Fibroblast of lung (primary cell): ENCODE results near the gene SPTBN5. TPM values are rescaled to one million over a fixed set of nuclear protein-coding genes. Genes with fewer than 3 reads are reported as not detected.

ENCODE experiments used
- DNase-seq, 2 donors: peaks; one replicate each; pipeline versions ENCODE4 v3.0.0 to v3.0.0-alpha.2; 2010; ENCODE audit warnings: low read depth in 2 of 2
- H2AFZ ChIP-seq: 2 replicates; pipeline ENCODE4 v1.5.1; 2012; ENCODE audit warnings: low read length, control low read depth, inconsistent platforms
- H3K27ac ChIP-seq: 2 replicates; pipeline ENCODE4 v1.5.1; 2011; ENCODE audit warnings: low read length, control low read depth; ENCODE audit not compliant: insufficient read depth
- H3K27me3 ChIP-seq: 2 replicates; pipeline ENCODE4 v1.5.1; 2011; ENCODE audit warnings: mild to moderate bottlenecking, low read length; ENCODE audit not compliant: control insufficient read depth, insufficient read depth
- H3K36me3 ChIP-seq: 2 replicates; pipeline ENCODE4 v1.5.1; 2011; ENCODE audit warnings: low read length; ENCODE audit not compliant: control insufficient read depth, insufficient read depth
- H3K4me1 ChIP-seq: 2 replicates; pipeline ENCODE4 v1.5.1; 2011; ENCODE audit warnings: low read length; ENCODE audit not compliant: control insufficient read depth, insufficient read depth; ENCODE audit errors: extremely low read depth
- H3K4me2 ChIP-seq: 2 replicates; pipeline ENCODE4 v1.5.1; 2011; ENCODE audit warnings: low read length, control low read depth; ENCODE audit not compliant: insufficient read depth; ENCODE audit errors: extremely low read depth
- H3K4me3 ChIP-seq, 4 experiments: fragments of 200-600 bp in 1 of 4; sonication (generic) in 1 of 4; replicated peaks in 1 of 4; 2 replicates each; pipeline ENCODE4 v1.5.1; 2011 to 2016; ENCODE audit warnings: low read length in 4 of 4, low read depth in 3 of 4, mild to moderate bottlenecking in 3 of 4, control low read depth in 2 of 4, inconsistent platforms in 1 of 4, mixed read lengths in 1 of 4; ENCODE audit not compliant: insufficient read depth in 1 of 4; ENCODE audit errors: control extremely low read depth in 1 of 4
- H3K79me2 ChIP-seq: 2 replicates; pipeline ENCODE4 v1.5.1; 2012; ENCODE audit warnings: mild to moderate bottlenecking, low read length, inconsistent platforms; ENCODE audit not compliant: control insufficient read depth, insufficient read depth
- H3K9ac ChIP-seq: 2 replicates; pipeline ENCODE4 v1.5.1; 2011; ENCODE audit warnings: mild to moderate bottlenecking, low read length, control low read depth; ENCODE audit not compliant: insufficient read depth
- H3K9me3 ChIP-seq: 2 replicates; pipeline ENCODE4 v1.5.1; 2012; ENCODE audit warnings: low read depth, low read length; ENCODE audit not compliant: control insufficient read depth, insufficient read depth
- H4K20me1 ChIP-seq: 2 replicates; pipeline ENCODE4 v1.5.1; 2011; ENCODE audit warnings: low read length; ENCODE audit not compliant: control insufficient read depth, insufficient read depth; ENCODE audit errors: extremely low read depth
- EZH2 ChIP-seq: IDR thresholded peaks from 2 replicates; pipeline ENCODE4 v1.5.1; 2012; ENCODE audit warnings: low read length, control low read depth, mild to moderate bottlenecking; ENCODE audit errors: missing control alignments
- polyA plus RNA-seq, 2 donors: library from polyadenylated mRNA; depleted of rRNA in 1 of 2; stranded (reverse) in 1 of 2; unstranded in 1 of 2; fragments of >200 nt; gene quantifications; 2 replicates each; pipeline ENCODE4 v1.2.1, GENCODE V29; 2011 to 2012; ENCODE audit warnings: missing spikeins in 1 of 2
- total RNA-seq: library from RNA; depleted of rRNA; stranded (reverse); fragments of >200 nt; gene quantifications from 2 replicates; pipeline ENCODE4 v1.2.1, GENCODE V29; 2014
- TF ChIP-seq, protein P1 (sequence below), 2 donors: IDR thresholded peaks in 1 of 2; conservative IDR thresholded peaks in 1 of 2; 1 replicate in 1 of 2; 2 replicates in 1 of 2; pipeline ENCODE4 v1.5.1; 2011 to 2012; ENCODE audit warnings: low read length in 2 of 2, control low read depth in 1 of 2, inconsistent platforms in 1 of 2, low read depth in 1 of 2, mild to moderate bottlenecking in 1 of 2

The SPTBN5 gene
- total and polyA plus RNA-seq, 2 donors (not counting 1 experiment from before 2014, with no cell fraction given): 0.43 to 0.66 TPM

DNA sequence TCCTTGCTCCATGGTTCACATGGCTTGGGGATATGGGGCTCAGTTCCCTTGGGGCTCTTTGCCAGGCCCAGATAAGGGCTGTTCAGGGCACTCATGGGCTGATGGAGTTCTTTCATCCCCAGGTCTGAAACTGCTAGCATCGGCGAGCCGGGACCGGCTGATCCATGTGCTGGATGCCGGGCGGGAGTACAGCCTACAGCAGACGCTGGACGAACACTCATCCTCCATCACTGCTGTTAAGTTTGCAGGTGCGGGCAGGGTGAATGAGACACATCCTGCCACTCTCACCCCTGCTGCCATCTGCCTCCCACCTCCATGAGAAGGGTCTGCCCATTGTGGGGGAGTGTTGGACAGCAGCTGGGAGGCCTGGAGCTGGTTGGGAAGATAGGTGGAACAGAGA lies 77.1 kb downstream of the SPTBN5 start:
- H3K27ac ChIP-seq: no peak overlapping the region
- no peaks in the 10 kb centered on the region for H3K4me1 ChIP-seq
- H3K9ac ChIP-seq: no peak overlapping the region
- no peak overlapping the region for H3K4me2 ChIP-seq
- no peaks in the 10 kb centered on the region for H3K9me3 ChIP-seq
- H2AFZ ChIP-seq: no peak overlapping the region
- no peaks in the 10 kb centered on the region for H3K79me2 ChIP-seq
- H4K20me1 ChIP-seq: no peaks in the 10 kb centered on the region
- no peak for DNase-seq
- H3K4me3 ChIP-seq: no peak overlapping the region
- H3K27me3 ChIP-seq: no peaks in the 10 kb centered on the region
- no peak for TF ChIP-seq EZH2
- TF ChIP-seq, protein P1, sequence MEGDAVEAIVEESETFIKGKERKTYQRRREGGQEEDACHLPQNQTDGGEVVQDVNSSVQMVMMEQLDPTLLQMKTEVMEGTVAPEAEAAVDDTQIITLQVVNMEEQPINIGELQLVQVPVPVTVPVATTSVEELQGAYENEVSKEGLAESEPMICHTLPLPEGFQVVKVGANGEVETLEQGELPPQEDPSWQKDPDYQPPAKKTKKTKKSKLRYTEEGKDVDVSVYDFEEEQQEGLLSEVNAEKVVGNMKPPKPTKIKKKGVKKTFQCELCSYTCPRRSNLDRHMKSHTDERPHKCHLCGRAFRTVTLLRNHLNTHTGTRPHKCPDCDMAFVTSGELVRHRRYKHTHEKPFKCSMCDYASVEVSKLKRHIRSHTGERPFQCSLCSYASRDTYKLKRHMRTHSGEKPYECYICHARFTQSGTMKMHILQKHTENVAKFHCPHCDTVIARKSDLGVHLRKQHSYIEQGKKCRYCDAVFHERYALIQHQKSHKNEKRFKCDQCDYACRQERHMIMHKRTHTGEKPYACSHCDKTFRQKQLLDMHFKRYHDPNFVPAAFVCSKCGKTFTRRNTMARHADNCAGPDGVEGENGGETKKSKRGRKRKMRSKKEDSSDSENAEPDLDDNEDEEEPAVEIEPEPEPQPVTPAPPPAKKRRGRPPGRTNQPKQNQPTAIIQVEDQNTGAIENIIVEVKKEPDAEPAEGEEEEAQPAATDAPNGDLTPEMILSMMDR (conservative IDR thresholded peaks at IDR 0.05 in 1 of 2, IDR thresholded peaks at IDR 0.05 in 1 of 2; ENCODE audit: low read depth in 1 of 2, low read length in 2 of 2): no peak
- peaks cover 23% of the 10 kb centered on the region for H3K36me3 ChIP-seq

DNA sequence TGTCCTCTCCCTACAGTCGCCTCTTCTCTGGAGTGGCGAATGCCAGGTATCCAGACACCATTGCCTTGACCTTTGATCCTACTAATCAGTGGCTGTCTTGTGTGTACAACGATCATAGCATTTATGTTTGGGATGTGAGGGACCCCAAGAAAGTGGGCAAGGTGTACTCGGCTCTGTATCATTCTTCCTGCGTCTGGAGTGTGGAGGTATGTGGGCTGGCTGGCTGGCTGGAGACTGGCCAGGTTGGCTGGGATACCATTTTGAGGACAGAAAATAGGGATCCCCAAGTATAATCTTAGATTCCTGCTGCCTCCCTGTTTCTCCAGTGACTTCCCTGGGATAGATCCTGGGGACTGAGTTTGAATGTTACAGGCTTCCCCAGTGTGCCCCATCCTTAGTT lies 79.3 kb downstream of the SPTBN5 start:
- peaks cover 15% of the 10 kb centered on the region for H3K36me3 ChIP-seq
- DNase-seq: no peak
- peaks cover under 1% of the 10 kb centered on the region for H3K4me1 ChIP-seq
- H3K9ac ChIP-seq: no peak overlapping the region
- no peak overlapping the region for H3K4me3 ChIP-seq
- no peaks in the 10 kb centered on the region for H3K27me3 ChIP-seq
- no peaks in the 10 kb centered on the region for H3K9me3 ChIP-seq
- TF ChIP-seq, protein P1 (conservative IDR thresholded peaks at IDR 0.05 in 1 of 2, IDR thresholded peaks at IDR 0.05 in 1 of 2; ENCODE audit: low read depth in 1 of 2, low read length in 2 of 2): no peak
- no peak for TF ChIP-seq EZH2
- no peak overlapping the region for H2AFZ ChIP-seq
- H3K4me2 ChIP-seq: no peak overlapping the region
- H3K79me2 ChIP-seq: no peaks in the 10 kb centered on the region
- no peaks in the 10 kb centered on the region for H4K20me1 ChIP-seq
- H3K27ac ChIP-seq: no peak overlapping the region

DNA sequence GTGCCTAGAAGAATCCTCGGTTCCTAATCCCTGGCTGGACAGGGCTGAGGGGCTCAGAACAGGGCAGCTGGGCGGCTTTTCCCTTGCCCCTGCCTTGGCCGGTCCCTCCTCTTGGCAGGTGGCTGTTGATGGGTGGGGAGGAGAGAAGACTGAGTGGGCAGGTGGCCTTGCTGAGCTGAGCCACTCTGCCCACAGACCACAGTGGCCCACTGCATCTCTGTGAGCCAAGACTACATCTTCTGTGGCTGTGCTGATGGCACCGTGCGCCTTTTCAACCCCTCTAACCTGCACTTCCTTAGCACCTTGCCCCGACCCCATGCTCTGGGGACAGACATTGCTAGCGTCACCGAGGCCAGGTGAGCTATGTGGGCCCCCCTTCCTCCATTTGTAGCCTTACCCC lies 80.4 kb downstream of the SPTBN5 start:
- H3K9ac ChIP-seq: no peak overlapping the region
- no peaks in the 10 kb centered on the region for H3K79me2 ChIP-seq
- H4K20me1 ChIP-seq: no peaks in the 10 kb centered on the region
- peaks cover 8% of the 10 kb centered on the region for H3K4me1 ChIP-seq
- TF ChIP-seq, protein P1 (conservative IDR thresholded peaks at IDR 0.05 in 1 of 2, IDR thresholded peaks at IDR 0.05 in 1 of 2; ENCODE audit: low read depth in 1 of 2, low read length in 2 of 2): no peak
- TF ChIP-seq EZH2: no peak
- H3K27ac ChIP-seq: no peak overlapping the region
- no peak overlapping the region for H3K4me3 ChIP-seq
- H2AFZ ChIP-seq: no peak overlapping the region
- no peaks in the 10 kb centered on the region for H3K27me3 ChIP-seq
- H3K4me2 ChIP-seq: no peak overlapping the region
- DNase-seq: no peak
- H3K36me3 ChIP-seq: peaks cover 7% of the 10 kb centered on the region
- no peaks in the 10 kb centered on the region for H3K9me3 ChIP-seq
